K562 (cell line): Measurements from ENCODE around the gene TNN. TPM values are rescaled to one million over a fixed set of nuclear protein-coding genes. Genes with fewer than 3 reads are reported as not detected.

Source experiments
- ATAC-seq: fragments of 200-7000 bp; cut with Tn5 transposase; 3 replicates; pipeline ENCODE4 v1.9.1; 2020; ENCODE audit warnings: moderate library complexity
- BruUV-seq: library from RNA; stranded (reverse); fragments of 400-500 nt; replicated peaks from 2 replicates; lab custom pipeline; 2021; lab: Mats Ljungman, UMichigan
- CTCF ChIA-PET: fragments of 300-600 bp; formaldehyde crosslinking; extraction: SDS; loops from one replicate; lab custom pipeline; 2021; ENCODE audit warnings: low intra/inter-chr PET ratio; lab: Yijun Ruan, JAX
- POLR2A ChIA-PET: fragments of 300-600, 350-650 bp; sonication (Branson Sonifier 250); formaldehyde crosslinking; extraction: SDS; loops from one replicate; lab custom pipeline; 2021; ENCODE audit warnings: antibody characterized with exemption, inconsistent platforms; lab: Yijun Ruan, JAX
- DNase-seq, 4 experiments: peaks; one replicate each; pipeline versions ENCODE4 v3.0.0 to v3.0.0-alpha.2; 2011 to 2018; ENCODE audit warnings: low spot score in 3 of 4, mixed read lengths in 3 of 4; ENCODE audit errors: extremely low read depth in 1 of 4
- FAIRE-seq: peaks from 2 replicates; lab custom pipeline; 2011; peaks lifted over from hg19 to GRCh38; lab: Jason Lieb, UNC
- H2AFZ ChIP-seq: 2 replicates; pipeline ENCODE4 v1.6.0; 2011; ENCODE audit warnings: low read depth, low read length, control low read depth, inconsistent platforms
- H3K27ac ChIP-seq: fragments of 200-600 bp; 3 replicates; pipeline ENCODE4 v1.8.0; 2011; ENCODE audit warnings: low read depth, mild to moderate bottlenecking, control low read depth, inconsistent platforms, low read length, moderate library complexity, mixed read lengths; ENCODE audit errors: extremely low read depth
- H3K27me3 ChIP-seq, 2 experiments: fragments of 300-600 bp in 1 of 2; 2 replicates in 1 of 2; 3 replicates in 1 of 2; pipeline versions ENCODE4 v1.6.0 to v1.8.0; 2011; ENCODE audit warnings: inconsistent platforms in 2 of 2, low read length in 2 of 2, mild to moderate bottlenecking in 1 of 2, mixed read lengths in 1 of 2, moderate library complexity in 1 of 2; ENCODE audit not compliant: control insufficient read depth in 2 of 2, insufficient read depth in 2 of 2
- H3K36me3 ChIP-seq: fragments of 300-600 bp; 3 replicates; pipeline ENCODE4 v1.8.0; 2011; ENCODE audit warnings: mild to moderate bottlenecking, low read length, inconsistent platforms; ENCODE audit not compliant: control insufficient read depth, insufficient read depth
- H3K4me1 ChIP-seq, 2 experiments: fragments of 200-600 bp in 1 of 2; replicated peaks in 1 of 2; 2 replicates in 1 of 2; 3 replicates in 1 of 2; pipeline versions ENCODE4 v1.5.1 to v1.8.0; 2011; ENCODE audit warnings: inconsistent platforms in 2 of 2, low read length in 2 of 2, mild to moderate bottlenecking in 1 of 2, mixed read lengths in 1 of 2, moderate library complexity in 1 of 2; ENCODE audit not compliant: control insufficient read depth in 2 of 2, insufficient read depth in 2 of 2
- H3K4me2 ChIP-seq: 2 replicates; pipeline ENCODE4 v1.6.1; 2011; ENCODE audit warnings: low read length, control low read depth, inconsistent platforms, mixed read lengths; ENCODE audit not compliant: insufficient read depth
- H3K4me3 ChIP-seq: fragments of 200-600 bp; sonication (generic), shearing (Covaris generic); 2 replicates; pipeline ENCODE4 v1.5.1; 2016; ENCODE audit warnings: control low read depth, inconsistent platforms
- H3K79me2 ChIP-seq: fragments of 200-600 bp; 3 replicates; pipeline ENCODE4 v1.8.0; 2011; ENCODE audit warnings: low read length, inconsistent platforms; ENCODE audit not compliant: control insufficient read depth, insufficient read depth
- H3K9ac ChIP-seq, 2 experiments: 2 replicates each; pipeline versions ENCODE4 v1.6.0 to v1.6.1; 2011; ENCODE audit warnings: low read depth in 2 of 2, low read length in 2 of 2, control low read depth in 1 of 2, inconsistent platforms in 1 of 2, mild to moderate bottlenecking in 1 of 2, mixed read lengths in 1 of 2; ENCODE audit not compliant: insufficient read depth in 1 of 2
- H3K9me1 ChIP-seq: one replicate; pipeline ENCODE4 v1.6.0; 2011; ENCODE audit warnings: inconsistent platforms, mild to moderate bottlenecking, low read length, moderate library complexity; ENCODE audit not compliant: control insufficient read depth, insufficient read depth
- H3K9me3 ChIP-seq: replicated peaks from 2 replicates; pipeline ENCODE4 v1.5.1; 2011; ENCODE audit warnings: low read depth, low read length, inconsistent platforms; ENCODE audit not compliant: control insufficient read depth, insufficient read depth
- H4K20me1 ChIP-seq: replicated peaks from 2 replicates; pipeline ENCODE4 v1.6.1; 2011; ENCODE audit warnings: low read length, inconsistent platforms, mixed read lengths; ENCODE audit not compliant: control insufficient read depth, insufficient read depth
- CTCF ChIP-seq, 3 experiments: IDR thresholded peaks in 2 of 3; conservative IDR thresholded peaks in 1 of 3; 2 replicates each; pipeline ENCODE4 v1.5.1; 2011 to 2012; ENCODE audit warnings: low read length in 3 of 3, mild to moderate bottlenecking in 3 of 3, control low read depth in 2 of 3, improper control_type of control experiment in 1 of 3, inconsistent platforms in 1 of 3, low read depth in 1 of 3, mixed read lengths in 1 of 3, moderate library complexity in 1 of 3; ENCODE audit not compliant: insufficient read depth in 2 of 3
- GATA2 ChIP-seq: sonication (generic); formaldehyde crosslinking; IDR thresholded peaks from 2 replicates; pipeline ENCODE4 v1.4.0; 2020; ENCODE audit warnings: mild to moderate bottlenecking, missing genetic modification reagents
- IFI16 ChIP-seq: fragments of 250-450 bp; sonication (Bioruptor Pico); IDR thresholded peaks from 2 replicates; pipeline ENCODE4 v2.1.2; 2022; ENCODE audit warnings: mild to moderate bottlenecking, inconsistent platforms
- MYC ChIP-seq, 2 experiments: fragments of 250-450 bp in 1 of 2; sonication (Bioruptor Pico) in 1 of 2; IDR thresholded peaks; 2 replicates each; pipeline versions ENCODE4 v1.5.1 to v1.6.1; 2012 to 2021; ENCODE audit warnings: low read depth in 2 of 2, borderline replicate concordance in 1 of 2, improper control_type of control experiment in 1 of 2, low read length in 1 of 2, mild to moderate bottlenecking in 1 of 2, moderate library complexity in 1 of 2
- NR4A1 ChIP-seq, 2 experiments: fragments of 250-450 bp in 1 of 2; fragments of 450-650 bp in 1 of 2; sonication (Bioruptor Pico) in 1 of 2; IDR thresholded peaks; 2 replicates each; pipeline versions ENCODE4 v1.4.0 to v1.6.1; 2016 to 2020; ENCODE audit warnings: mild to moderate bottlenecking in 2 of 2, missing compliant biosample characterization in 1 of 2, missing genetic modification characterization in 1 of 2, moderate library complexity in 1 of 2
- POLR2AphosphoS5 ChIP-seq: IDR thresholded peaks from 2 replicates; pipeline ENCODE4 v1.6.1; 2011; ENCODE audit warnings: mild to moderate bottlenecking, low read depth, low read length, moderate library complexity; ENCODE audit not compliant: control insufficient read depth, insufficient read depth
- ZNF445 ChIP-seq: fragments of 250-450 bp; sonication (Bioruptor Pico); IDR thresholded peaks from 2 replicates; pipeline ENCODE4 v1.4.0; 2020; ENCODE audit warnings: low read depth, mild to moderate bottlenecking, moderate library complexity
- WGBS: fragments of 100-300 bp; shearing (Covaris generic); methylation state at CpG from one replicate; pipeline ENCODE4 v1.1.6; 2016; ENCODE audit warnings: low coverage, mixed read lengths; ENCODE audit not compliant: insufficient coverage; ENCODE audit errors: missing lambda C conversion rate; 5-methylcytosine and 5-hydroxymethylcytosine counted together
- in situ Hi-C: fragments of 300-500 bp; cut with MboI; formaldehyde crosslinking; loops from 4 replicates; pipeline ENCODE4 v1.15.0; 2018; ENCODE audit warnings: inconsistent platforms, mixed read lengths
- intact Hi-C: fragments of 100-400 bp; cut with micrococcal nuclease; formaldehyde crosslinking; loops from 2 replicates; pipeline ENCODE4 v1.14.2; 2022
- polyA plus RNA-seq, 8 experiments: library from polyadenylated mRNA; depleted of rRNA in 4 of 8; stranded (reverse) in 5 of 8; unstranded in 3 of 8; fragments of >200 nt; fragmentation: Nextera tagmentation in 2 of 8; fragmentation: Illumina TruSeq in 1 of 8; extraction: Ambion mirVana in 2 of 8; extraction: Trizol in 1 of 8; gene quantifications; 2 replicates each; pipeline versions ENCODE4 v1.2.1 to v1.2.3, GENCODE V29; 2011 to 2014; ENCODE audit warnings: inconsistent platforms in 1 of 8, missing spikeins in 1 of 8
- total RNA-seq, 7 experiments: library from RNA; depleted of rRNA in 6 of 7; stranded (reverse); fragments of >200 nt in 6 of 7; fragmentation: Illumina TruSeq in 2 of 7; extraction: Trizol in 2 of 7; gene quantifications; 2 replicates each; pipeline versions ENCODE4 v1.2.1 to v1.2.3, GENCODE V29; 2011 to 2021; ENCODE audit warnings: low replicate concordance in 1 of 7

The TNN gene
- total and polyA plus RNA-seq, 9 of the 15 experiments (the other 6 are each of a cell fraction or from before 2014, with no cell fraction given), result 0.01 to 0.09 (median 0.07) TPM; not detected in 4

GRCh38 chr1:175166746-175167145 lies 99.1 kb downstream of the TNN start:
- Histone ChIP-seq H4K20me1 (no peaks in the 10 kb centered on the region), H3K27me3 (no peaks in the 10 kb centered on the region), H3K36me3 (no peaks in the 10 kb centered on the region), H3K79me2 (no peaks in the 10 kb centered on the region), H3K4me2 (no peak overlapping the region), H3K9ac (no peak overlapping the region), H3K27ac (no peak overlapping the region), H2AFZ (no peak overlapping the region), H3K4me3 (no peak overlapping the region), H3K9me3 (no peaks in the 10 kb centered on the region), H3K9me1 (no peaks in the 10 kb centered on the region), H3K4me1 (peaks cover 5 to 10% of the 10 kb centered on the region in 2 experiments; a peak in 3 of 5 replicates)
- DNase-seq (no peak), ATAC-seq (no peak), FAIRE-seq (no peak)
- WGBS, result 14% methylated on average over 5 of the region's 5 CpGs
- CTCF ChIA-PET, result no interaction called here
- BruUV-seq, result no TSS peak
- intact Hi-C loops, result loop anchor here (2.0 kb wide), 1 partner anchor 44 kb away; no protein-coding TSS in a partner anchor
- TF ChIP-seq GATA2 (CRISPR knock-in tag) (no peak), CTCF (IDR thresholded peaks at IDR 0.05 in 2 of 3, conservative IDR thresholded peaks at IDR 0.05 in 1 of 3; ENCODE audit: insufficient read depth in 2 of 3, low read depth in 1 of 3, low read length in 3 of 3) (no peak), ZNF445 (CRISPR knock-in tag) (no peak), MYC (IDR thresholded peaks at IDR 0.05; ENCODE audit: low read depth, low read length) (no peak), MYC (CRISPR knock-in tag; IDR thresholded peaks at IDR 0.05; ENCODE audit: borderline replicate concordance, low read depth) (no peak), POLR2AphosphoS5 (no peak), NR4A1 (CRISPR knock-in tag; IDR thresholded peaks at IDR 0.05) (no peak), NR4A1 (tag; IDR thresholded peaks at IDR 0.05) (no peak), IFI16 (CRISPR knock-in tag) (no peak)
- in situ Hi-C loops, result no loop called here
- POLR2A ChIA-PET, result interaction anchor here (1.0 kb wide), 1 partner anchor 16 kb away, joined by 5 read pairs; no protein-coding TSS in a partner anchor
